Femur (tissue), 1 donor: ENCODE results near the gene SELENOK.

Experiments
- DNase-seq: peaks from one replicate; pipeline ENCODE4 v3.0.0-alpha.2; 2017

SELENOK gene

GRCh38 chr3:53881691-53882593 lies 9.7 kb downstream of the SELENOK start, which contains the start of gene ACTR8:
Gene ACTR8 (minus strand): TSS chr3:53882152. CDS start chr3:53882101, 51 bp downstream.
- peak; percentile 95 for DNase-seq

- no peak for DNase-seq
Observed at GRCh38 chr3:53880396-53881345, 11.0 kb downstream of the SELENOK start.

- no peak for DNase-seq
Observed at GRCh38 chr3:53865732-53866499, 25.7 kb downstream of the SELENOK start.

GRCh38 chr3:53863145-53863544 lies 28.5 kb downstream of the SELENOK start:
- no peak for DNase-seq

- DNase-seq = no peak
Observed at GRCh38 chr3:53862241-53862640, 29.4 kb downstream of the SELENOK start.

GRCh38 chr3:53860196-53860595 lies 31.5 kb downstream of the SELENOK start:
- no peak for DNase-seq

- no peak for DNase-seq
Observed at GRCh38 chr3:53859178-53859577, 32.5 kb downstream of the SELENOK start.

- no peak for DNase-seq
Observed at GRCh38 chr3:53858096-53858741, 33.4 kb downstream of the SELENOK start.

GRCh38 chr3:53856964-53857363 lies 34.7 kb downstream of the SELENOK start:
- DNase-seq = no peak

GRCh38 chr3:53850895-53851294 lies 40.8 kb downstream of the SELENOK start:
- no peak for DNase-seq

- DNase-seq = no peak
Observed at GRCh38 chr3:53849916-53850315, 41.7 kb downstream of the SELENOK start.

- no peak for DNase-seq
Observed at GRCh38 chr3:53846851-53847155, 44.9 kb downstream of the SELENOK start.

- DNase-seq = peak; percentile 76
Observed at GRCh38 chr3:53846134-53846850, 45.4 kb downstream of the SELENOK start, which contains the start of the genes CHDH and IL17RB. Gene CHDH (minus strand): TSS chr3:53846419. CDS start chr3:53824008, 22,411 bp downstream. Gene IL17RB (plus strand): TSS chr3:53846568. CDS start chr3:53846589, 21 bp downstream.

GRCh38 chr3:53845881-53846133 lies 45.9 kb downstream of the SELENOK start:
- no peak for DNase-seq

- DNase-seq = peak; percentile 81
Observed at GRCh38 chr3:53845103-53845880, 46.4 kb downstream of the SELENOK start.

GRCh38 chr3:53844262-53845102 lies 47.2 kb downstream of the SELENOK start:
- DNase-seq = no peak

- no peak for DNase-seq
Observed at GRCh38 chr3:53843195-53844177, 48.2 kb downstream of the SELENOK start.

- peak; percentile 38 for DNase-seq
Observed at GRCh38 chr3:53842436-53843194, 49.0 kb downstream of the SELENOK start.
